ENCODE measurements around the gene ATP6V1A.

Gene ATP6V1A

DNA sequence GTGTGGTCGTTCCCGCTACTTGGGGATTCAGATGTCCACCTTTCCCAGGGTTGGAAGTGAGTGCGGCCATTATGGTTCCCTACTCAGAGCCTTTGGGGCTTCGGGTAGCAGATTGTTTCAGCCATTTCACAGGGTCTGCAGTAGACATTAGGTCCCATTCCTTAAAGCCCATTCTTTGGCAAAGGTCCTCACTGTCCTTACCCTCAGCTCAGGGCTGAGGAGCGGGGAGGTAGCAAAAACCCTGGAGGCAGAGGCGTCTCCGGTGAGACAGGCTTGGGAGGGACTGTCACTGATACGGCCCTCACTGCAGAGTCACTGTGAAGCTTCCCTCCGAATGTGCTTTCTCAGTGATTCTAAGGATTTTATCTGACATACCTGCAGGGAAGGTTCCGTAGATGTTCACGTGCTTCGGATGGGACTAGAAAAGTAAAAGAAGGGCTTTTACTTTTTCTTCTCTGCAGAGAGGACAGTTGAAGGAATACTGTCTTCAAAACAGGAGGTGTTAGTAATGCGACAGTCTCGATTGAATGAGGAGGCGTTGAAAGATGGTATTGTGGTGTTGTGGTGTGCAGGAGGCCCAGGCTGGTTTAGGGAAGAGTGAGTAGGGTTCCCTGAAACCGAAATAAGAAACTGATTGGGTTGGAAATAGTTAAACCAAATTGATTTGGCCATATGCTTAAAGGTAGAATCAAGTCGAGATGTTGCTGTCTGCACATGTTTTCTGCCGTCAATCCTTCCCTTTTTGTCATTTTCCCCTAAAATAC, 630 bp downstream of the ATP6V1A start:
- peak; percentile 22 for DNase-seq

DNA sequence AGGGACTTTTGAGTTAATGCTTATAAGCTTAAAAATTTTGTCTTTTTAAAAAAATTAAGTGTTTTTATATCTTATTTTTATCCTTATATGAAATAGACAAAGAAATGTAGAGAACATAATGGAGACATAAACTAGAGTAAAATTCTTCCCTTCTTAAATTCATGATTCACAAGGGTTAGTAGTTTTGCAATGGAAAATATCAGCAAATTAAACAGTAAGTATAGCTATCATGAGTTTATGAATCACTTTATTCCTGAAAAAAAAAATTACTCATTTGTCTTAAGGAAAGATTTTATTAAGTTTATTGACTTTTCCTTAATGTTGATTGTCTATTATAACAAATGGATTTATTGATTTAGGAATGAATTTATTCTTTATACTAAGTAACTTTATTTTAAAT, 4.3 kb downstream of the ATP6V1A start:
- DNase-seq = no peak

DNA sequence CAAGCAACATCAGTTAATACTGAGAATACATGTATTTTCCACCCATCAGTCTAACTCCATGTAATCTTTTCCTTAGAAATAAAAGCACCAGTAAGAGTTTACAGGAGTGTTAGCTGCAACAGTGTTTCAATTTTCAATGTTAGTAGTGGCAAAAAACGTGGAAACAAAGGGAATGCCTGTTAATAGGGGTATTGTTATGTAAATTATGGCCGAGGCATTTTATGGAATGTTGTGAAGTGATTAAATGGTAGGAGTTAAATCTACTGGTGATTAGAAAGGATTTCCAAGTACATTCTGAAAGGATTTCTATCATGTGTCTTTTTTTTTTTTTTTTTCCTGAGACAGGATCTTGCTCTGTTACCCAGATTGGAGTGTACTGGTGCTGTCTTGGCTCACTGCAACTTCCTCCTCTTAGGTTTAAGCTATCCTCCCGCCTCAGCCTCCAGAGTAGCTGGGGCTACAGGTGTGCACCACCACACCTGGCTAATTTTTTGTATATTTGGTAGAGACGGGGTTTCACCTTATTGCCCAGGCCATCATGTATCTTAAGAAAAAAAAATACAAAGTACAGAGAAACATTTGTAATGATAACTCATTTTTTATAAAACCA, 6.6 kb downstream of the ATP6V1A start:
- no peak for DNase-seq

DNA sequence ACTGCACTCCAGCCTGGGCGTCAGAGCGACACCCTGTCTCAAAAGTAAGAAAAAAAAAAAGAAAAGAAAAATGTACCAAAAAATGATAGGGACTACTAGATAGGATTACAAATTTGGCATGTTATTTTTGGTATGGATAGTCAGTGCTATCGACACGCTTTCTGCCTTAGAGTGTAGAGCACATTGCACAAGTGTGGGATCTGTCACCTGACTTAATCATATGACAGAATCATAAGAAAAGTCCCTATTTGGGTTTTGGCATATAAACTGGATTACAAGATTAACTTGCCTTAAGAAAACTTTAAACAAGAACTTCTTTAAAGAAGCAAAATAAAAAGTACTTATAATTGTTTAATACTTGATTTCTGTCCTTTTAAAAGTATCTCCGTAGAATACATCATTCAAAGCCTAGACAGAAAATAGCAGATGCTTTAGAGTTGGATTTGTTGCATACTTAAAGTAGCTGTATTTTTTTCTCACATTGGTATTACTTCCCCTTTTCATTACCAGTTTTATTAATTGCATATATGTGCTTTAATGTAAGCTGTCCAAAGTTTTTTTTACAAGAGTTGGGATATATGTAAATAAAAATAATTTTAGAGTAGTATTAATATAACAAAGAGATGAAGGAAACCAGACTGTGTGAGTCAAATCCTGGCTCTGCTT, 7.8 kb downstream of the ATP6V1A start:
- DNase-seq = no peak

DNA sequence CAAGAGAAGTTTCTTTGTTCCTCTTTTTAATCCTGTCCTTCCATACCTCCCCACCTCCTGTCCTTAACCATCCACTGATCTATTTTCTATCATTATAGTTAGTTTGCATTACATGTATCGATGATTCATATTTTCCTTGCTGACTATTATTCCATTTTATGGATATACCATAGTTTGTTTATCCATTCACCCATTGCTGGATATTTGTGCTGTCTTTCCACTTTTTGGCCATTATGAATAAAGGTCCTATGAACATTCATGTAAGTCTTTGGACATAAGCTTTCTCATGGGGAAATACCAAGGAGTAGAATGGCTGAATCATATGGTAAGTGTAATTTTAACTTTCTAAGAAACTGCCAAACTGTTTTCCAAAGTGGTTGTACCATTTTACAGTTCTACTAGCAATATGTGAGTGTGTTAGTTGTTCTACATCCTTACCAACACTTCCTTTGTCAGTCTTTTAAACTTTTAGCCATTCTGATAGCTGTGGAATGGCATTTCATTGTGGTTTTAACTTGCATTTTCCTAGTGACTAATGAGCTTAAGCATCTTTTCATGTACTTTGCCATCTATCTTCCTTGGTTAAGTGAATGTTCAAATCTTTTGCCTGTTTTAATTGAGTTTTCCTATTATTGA, 11.7 kb downstream of the ATP6V1A start:
- DNase-seq = no peak

DNA sequence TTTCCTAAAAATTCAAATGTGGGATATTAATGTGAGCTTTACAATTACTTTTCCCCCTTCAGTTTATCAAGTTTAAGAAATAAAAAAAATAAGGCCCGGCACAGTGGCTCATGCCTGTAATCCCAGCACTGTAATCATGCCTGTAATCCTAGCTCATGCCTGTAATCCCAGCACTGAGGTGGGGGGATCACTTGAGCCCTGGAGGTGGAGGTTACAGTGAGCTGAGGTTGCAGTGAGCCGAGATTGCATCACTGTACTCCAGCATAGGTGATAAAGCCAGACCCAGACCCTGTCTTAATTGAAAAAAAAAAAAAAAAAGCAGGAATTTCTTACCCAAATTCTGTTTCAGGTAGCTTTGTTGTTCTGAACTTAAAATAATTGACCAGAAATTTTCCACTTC, 17.9 kb downstream of the ATP6V1A start:
- DNase-seq = no peak

DNA sequence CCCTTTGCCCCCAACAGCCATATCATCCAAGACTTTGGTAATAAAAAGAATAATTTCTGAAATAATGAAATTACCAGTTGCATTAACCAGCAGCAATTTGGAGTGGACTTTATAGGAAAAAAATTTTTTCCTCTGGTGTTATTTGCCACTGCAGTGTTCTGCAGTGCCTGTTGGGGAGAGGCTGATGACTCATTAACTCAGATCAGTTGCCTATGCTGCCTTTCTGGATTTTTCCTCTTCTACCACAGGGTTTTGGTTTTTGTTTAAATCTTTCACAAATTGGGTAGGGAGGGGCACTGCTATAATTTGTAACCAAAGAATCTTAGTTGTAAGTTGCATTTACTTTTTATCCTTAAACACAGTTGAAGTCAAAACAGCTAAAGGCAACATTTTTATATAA, 22.7 kb downstream of the ATP6V1A start:
- DNase-seq = no peak

DNA sequence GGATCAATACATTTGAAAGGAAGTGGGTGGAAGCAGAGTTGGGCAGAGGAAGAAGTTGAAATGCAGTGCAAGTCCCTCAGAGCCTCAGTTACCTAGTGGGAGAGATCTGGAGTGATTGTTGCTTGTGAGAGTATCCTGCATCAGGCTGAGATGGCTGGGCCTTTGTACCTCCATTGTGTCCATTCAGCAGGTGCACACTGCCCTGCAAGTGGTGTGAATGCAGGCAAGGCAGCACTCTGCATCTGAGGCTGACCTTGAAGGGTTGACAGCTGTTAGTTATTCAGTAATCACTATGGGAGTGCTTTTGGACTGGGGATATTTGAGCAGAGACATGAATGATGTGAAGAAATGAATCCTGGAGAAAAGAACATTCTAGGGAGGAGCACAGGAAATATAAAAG, 25.2 kb downstream of the ATP6V1A start:
- no peak for DNase-seq

DNA sequence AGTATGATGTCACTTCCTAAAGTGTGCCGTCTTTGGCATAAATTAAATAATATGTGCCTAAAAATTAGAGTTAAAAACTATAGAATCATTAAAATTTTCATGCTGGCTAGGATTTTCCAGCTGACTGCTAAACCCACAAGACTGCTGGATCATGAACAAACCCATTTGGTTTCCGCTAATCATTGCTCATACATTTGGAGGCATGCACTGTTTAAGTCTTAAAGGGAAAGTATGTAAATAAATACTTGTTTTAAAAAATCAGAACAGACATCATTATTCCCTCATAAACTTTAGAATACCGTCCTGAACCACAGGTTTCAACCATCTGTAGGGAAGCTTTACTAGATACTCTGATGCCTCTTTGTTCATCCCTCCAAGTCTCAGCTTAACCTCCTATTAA, 26.5 kb downstream of the ATP6V1A start:
- no peak for DNase-seq

DNA sequence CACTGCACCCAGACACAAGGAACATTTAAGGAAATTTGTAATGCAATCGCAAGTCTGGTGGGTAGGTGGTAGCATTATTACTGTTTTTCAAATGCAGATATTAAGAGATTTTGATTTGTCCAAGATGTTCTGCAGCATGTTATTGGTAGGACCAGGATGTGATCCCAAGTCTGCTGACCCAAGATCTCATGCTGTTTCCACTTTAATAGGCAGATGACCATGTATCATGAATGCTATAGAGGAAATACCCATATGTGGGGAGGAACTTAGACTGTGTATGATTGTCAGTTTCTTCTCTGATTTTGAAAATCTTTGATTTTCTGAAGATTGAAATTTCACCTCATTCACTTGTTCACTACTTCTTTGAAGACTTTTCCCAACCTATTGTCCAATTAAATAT, 28.7 kb downstream of the ATP6V1A start:
- no peak for DNase-seq

DNA sequence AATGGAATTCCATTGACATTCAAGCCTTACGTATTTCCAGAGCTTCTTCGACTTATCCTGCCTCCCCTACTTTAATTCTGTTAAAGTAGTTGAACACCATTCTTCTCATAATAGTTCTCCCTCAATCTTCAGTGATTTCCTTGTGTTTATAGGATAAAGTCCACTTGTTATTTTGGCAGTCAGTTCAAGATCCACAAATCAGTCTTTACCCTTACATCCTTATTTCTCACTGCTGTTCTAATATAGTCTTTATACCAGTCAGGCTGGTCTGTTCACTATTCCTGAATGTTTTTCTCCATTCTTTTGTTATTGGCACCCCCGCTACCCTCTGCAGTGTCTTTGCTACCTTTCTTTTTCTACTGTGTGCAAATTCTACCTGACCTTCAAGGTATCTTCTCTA, 29.7 kb downstream of the ATP6V1A start:
- no peak for DNase-seq

DNA sequence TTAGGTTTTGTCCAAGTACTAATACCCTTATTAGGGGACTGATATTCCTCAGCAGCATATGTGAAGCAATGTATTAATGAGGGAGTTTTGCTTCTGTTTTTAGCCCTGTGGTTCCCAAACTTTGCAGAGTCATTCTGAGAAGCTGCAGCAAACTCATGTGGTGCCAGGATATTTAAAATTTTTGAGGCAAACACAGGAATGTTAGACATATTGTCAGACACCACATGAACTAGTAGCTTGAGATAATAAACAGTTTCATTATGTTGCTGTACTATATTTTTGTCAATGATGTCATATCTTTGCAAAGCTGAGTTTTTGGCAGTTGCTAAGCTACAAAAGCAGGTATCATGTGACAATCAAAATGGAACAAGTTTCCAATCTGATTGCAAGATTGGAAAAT, 36.6 kb downstream of the ATP6V1A start:
- peak; percentile 1 for DNase-seq

DNA sequence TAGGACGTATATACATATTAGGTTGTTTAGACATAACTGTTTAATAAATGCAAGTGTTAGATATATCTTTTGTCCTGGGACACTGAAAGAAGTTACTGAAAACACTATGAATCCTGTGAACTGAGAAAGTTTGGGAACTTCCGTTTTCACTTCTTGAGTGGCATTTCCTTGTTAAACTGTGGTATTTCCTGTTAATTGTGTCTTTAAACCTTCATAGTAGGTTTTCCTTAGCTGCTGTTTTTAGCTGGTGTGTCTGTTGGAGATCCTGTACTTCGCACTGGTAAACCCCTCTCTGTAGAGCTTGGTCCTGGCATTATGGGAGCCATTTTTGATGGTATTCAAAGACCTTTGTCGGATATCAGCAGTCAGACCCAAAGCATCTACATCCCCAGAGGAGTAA, 37.1 kb downstream of the ATP6V1A start:
- DNase-seq = no peak

DNA sequence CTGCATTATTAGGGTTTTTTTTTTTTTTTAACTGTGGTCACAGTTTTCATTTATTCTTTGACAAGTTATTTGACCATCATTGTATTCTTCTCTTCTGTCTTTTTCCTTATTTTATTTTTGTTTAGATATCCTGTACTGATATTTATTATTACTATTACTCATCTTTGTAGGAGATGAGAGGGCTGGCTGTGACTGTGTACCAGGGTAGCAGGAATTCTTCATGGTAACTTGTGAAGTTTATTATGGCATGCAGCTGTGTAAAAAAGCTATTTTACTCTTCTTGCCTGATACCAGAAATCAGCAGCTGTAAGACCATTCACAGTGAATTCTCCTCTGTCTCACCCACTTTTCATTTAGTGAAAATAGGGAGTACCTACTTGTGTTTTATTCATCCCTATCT, 44.5 kb downstream of the ATP6V1A start:
- no peak for DNase-seq

DNA sequence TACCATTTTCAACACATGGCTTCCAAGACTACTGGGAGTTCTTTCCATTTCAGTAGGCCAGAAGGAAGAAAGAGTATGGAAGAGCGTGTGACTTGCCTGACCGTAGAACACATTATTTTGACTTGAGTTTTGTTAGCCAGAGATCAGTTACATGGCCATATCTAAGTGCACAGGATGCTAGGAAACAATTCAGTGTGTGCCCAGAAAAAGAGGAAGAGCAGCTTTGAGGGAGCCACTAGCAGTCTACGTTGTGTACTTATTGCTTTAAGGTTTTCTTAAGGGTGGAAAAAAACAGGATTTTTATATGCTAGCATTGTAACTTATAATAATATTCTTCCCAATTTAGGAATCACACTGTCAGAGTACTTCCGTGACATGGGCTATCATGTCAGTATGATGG, 47.7 kb downstream of the ATP6V1A start:
- DNase-seq = no peak

DNA sequence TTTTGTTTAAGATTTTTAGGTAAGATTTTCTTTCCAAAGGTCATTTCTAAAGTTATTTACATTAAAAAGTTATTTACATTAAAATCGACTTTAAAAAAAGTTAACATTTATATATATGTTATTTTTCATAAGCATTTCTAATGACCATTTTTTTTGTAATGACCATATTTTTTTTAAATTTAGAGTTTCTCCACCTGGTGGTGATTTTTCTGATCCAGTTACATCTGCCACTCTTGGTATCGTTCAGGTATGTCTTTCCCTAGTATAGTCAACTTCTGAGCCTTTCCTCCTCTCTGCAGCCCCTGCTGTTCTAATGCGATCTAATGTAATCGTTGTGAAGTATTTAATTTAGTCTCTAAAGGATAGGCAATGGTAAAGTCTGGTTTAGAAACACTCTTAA, 48.9 kb downstream of the ATP6V1A start:
- DNase-seq = no peak

DNA sequence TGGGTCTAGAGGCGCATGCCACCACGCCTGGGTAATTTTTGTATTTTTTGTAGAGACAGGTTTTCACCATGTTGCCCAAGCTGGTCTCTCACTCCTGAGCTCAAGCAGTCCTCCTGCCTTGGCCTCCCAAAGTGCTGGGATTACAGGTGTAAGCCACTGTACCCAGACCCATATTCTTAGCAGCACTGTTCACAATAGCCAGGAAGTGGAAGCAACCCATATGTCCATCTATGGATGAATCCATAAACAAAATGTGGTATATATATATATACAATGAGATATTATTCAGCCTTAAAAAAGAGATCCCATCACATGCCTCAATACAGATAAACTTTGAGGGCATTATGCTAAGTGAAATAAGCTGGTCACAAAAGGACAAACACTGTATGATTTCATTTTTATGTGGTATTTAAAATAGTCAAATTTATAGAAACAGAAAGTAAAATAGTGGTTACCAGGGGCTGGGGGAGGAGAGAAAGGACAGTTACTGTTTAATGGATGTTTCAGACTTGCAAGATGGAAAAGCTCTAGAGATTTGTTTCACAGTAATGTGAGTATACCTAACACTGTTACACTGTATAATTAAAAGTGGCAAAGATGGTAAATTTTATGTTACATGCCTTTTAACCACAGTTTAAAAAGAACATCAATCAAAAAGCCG, 56.1 kb downstream of the ATP6V1A start:
- DNase-seq = no peak

DNA sequence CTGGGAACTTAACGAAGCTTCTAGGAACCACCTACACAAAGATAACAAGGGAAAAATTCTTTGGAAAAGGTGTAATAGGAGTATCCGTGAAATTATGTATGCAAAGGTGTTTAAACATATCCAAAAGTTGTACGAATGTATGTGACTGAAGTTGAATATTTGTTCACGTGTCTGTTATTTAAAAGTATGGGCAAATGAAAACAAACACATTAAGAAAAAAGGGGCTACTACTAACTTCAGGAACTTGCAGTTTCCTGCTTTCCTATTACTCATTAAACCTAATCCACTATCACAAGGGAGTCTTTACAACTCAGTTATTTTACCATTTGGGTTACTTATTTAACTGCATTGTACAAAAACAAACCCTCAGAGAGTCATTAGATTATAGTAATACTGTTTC, 57.8 kb downstream of the ATP6V1A start:
- DNase-seq = no peak

DNA sequence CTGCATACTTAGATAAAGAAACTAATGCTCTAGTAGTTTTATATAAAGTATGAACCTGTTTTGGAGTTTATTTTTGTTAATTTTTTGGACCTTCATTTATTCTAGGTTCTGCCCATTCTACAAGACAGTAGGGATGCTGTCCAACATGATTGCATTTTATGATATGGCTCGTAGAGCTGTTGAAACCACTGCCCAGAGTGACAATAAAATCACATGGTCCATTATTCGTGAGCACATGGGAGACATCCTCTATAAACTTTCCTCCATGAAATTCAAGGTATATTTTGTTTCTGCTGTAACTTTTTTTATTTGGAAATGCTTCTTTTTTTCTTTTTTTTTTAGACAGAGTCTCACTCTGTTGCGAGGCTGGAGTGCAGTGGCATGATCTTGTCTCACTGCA, 58.4 kb downstream of the ATP6V1A start:
- DNase-seq = no peak

DNA sequence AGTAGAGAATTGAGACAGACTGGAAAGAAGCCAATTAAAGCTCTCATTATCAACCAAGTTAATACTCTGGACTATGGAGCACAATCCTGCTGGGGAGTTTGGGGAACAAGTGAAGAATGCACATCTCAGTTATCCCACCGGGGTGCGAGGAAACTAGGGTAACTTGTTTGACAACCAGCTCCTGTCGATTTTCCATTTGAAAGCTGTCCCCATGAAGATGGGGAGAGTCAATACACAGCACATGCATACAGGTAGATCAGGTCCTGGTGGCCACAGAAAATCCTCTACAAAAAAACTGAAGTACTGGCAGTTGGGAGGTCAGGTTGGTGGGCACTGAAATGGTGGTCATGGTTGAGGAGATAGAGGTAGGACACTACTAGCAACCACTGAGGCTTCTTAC, 66.0 kb downstream of the ATP6V1A start:
- DNase-seq = no peak

DNA sequence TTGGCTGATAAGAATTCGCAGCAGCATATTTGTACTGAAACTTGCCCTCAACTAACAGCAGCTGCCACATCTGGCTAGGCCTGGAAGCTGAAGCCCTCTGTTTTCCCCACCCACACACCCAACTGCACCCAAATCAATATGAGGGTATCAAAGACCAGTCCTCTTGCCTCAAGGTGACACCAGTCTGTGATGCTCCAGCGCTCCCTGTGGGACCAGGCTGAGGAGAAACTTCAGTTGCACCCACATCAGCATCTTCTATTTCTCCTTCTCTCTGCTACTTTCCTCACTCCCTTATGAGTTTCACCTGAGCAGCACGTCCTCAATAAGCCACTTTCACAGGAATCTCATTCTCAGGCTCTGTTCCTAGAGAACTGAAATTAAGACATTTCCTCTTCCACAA, 73.0 kb downstream of the ATP6V1A start:
- DNase-seq = no peak

DNA sequence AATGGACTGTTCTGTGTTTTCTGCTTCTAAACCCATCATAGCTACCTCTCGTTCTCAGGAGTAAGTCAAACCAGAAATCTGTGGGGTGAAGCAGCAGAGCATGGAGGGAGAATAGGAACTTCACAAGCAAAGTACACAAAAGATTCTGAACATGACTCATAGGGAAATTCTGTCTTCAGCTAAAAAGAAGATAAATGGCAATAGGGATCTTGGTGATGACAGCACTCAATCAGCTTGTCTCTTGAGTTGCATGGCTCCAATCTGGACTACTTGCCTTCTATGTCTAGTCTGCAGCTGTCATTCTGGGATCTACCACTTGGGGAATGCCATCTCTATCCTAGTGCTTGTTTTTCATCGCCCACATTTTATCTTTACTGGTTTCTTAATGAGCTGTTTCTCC, 78.3 kb downstream of the ATP6V1A start:
- no peak for DNase-seq

DNA sequence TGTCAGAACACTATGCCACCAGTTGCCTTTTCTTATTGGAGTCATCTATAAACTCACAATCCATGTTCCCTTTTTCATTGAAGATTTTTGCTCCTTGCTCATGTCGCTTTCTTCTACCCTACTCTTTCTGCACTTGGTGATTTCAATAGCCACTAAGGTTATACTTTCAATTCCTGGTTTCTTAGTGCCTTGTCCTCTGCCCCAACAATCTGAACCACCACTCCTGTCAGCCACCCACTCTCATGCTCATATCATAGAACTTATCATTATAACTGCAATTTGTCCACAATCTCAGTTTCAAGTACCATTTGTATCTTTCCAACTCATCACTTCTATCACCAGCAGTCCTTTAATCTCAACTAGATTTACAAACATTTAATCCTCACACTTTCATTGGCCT, 81.8 kb downstream of the ATP6V1A start:
- no peak for DNase-seq
